ENCODE data around the gene TMEM87B. TPM values are rescaled to one million over a fixed set of nuclear protein-coding genes. Genes with fewer than 3 reads are reported as not detected.

The TMEM87B gene
- total RNA-seq, 4 donors from 2014 or later: 20.8 to 31.4 (median 26.5) TPM

- Histone ChIP-seq H3K27ac (no peak overlapping the region), H3K27me3 (no peaks in the 10 kb centered on the region), H3K4me1 (no peaks in the 10 kb centered on the region), H3K36me3 (peaks cover 91% of the 10 kb centered on the region), H3K9me3 (no peaks in the 10 kb centered on the region), H3K4me3 (no peak overlapping the region)
- 84% methylated on average over 4 of the region's 4 CpGs for WGBS
- no peak for DNase-seq (ENCODE audit: low spot score in 2 of 2)
- TF ChIP-seq CTCF (IDR thresholded peaks at IDR 0.05) (no peak), POLR2AphosphoS5 (IDR thresholded peaks at IDR 0.05) (no peak), EP300 (IDR thresholded peaks at IDR 0.05) (no peak), POLR2A (IDR thresholded peaks at IDR 0.05) (no peak)
Measured at GRCh38 chr2:112084689-112085374, 29.8 kb downstream of the TMEM87B start.

- no peak for DNase-seq (ENCODE audit: low spot score in 2 of 2)
- Histone ChIP-seq H3K27ac (no peak overlapping the region), H3K9me3 (no peaks in the 10 kb centered on the region)
Measured at GRCh38 chr2:112085375-112085730, 30.3 kb downstream of the TMEM87B start.

GRCh38 chr2:112085916-112086669, 31.0 kb downstream of the TMEM87B start:
- peaks cover 93% of the 10 kb centered on the region for H3K36me3 ChIP-seq
- no peaks in the 10 kb centered on the region for H3K4me1 ChIP-seq
- TF ChIP-seq CTCF (IDR thresholded peaks at IDR 0.05) (no peak), EP300 (IDR thresholded peaks at IDR 0.05) (no peak), POLR2A (IDR thresholded peaks at IDR 0.05) (no peak), POLR2AphosphoS5 (IDR thresholded peaks at IDR 0.05) (no peak)
- WGBS: 82% methylated on average over 9 of the region's 9 CpGs
- H3K9me3 ChIP-seq: no peaks in the 10 kb centered on the region
- H3K27me3 ChIP-seq: no peaks in the 10 kb centered on the region
- no peak for DNase-seq (ENCODE audit: low spot score in 2 of 2)
- no peak overlapping the region for H3K27ac ChIP-seq
- H3K4me3 ChIP-seq: no peak overlapping the region

More at GRCh38 chr2:112085375-112085730, 30.3 kb downstream of the TMEM87B start:
- no peaks in the 10 kb centered on the region for H3K27me3 ChIP-seq
- H3K36me3 ChIP-seq: peaks cover 91% of the 10 kb centered on the region
- TF ChIP-seq POLR2AphosphoS5 (IDR thresholded peaks at IDR 0.05): no peak
- no peak for TF ChIP-seq CTCF (IDR thresholded peaks at IDR 0.05)
- TF ChIP-seq POLR2A (IDR thresholded peaks at IDR 0.05): no peak
- no peak for TF ChIP-seq EP300 (IDR thresholded peaks at IDR 0.05)
- no peak overlapping the region for H3K4me3 ChIP-seq
- no peaks in the 10 kb centered on the region for H3K4me1 ChIP-seq

- H3K4me3 ChIP-seq: no peak overlapping the region
- no peaks in the 10 kb centered on the region for H3K27me3 ChIP-seq
- H3K27ac ChIP-seq: no peak overlapping the region
- peaks cover 87% of the 10 kb centered on the region for H3K36me3 ChIP-seq
- no peak for DNase-seq (ENCODE audit: low spot score in 2 of 2)
- 87% methylated on average over 9 of the region's 9 CpGs for WGBS
- TF ChIP-seq POLR2AphosphoS5 (IDR thresholded peaks at IDR 0.05): no peak
- TF ChIP-seq EP300 (IDR thresholded peaks at IDR 0.05): no peak
- no peak for TF ChIP-seq CTCF (IDR thresholded peaks at IDR 0.05)
- TF ChIP-seq POLR2A (IDR thresholded peaks at IDR 0.05): no peak
- H3K9me3 ChIP-seq: no peaks in the 10 kb centered on the region
- H3K4me1 ChIP-seq: no peaks in the 10 kb centered on the region
Measured at GRCh38 chr2:112087346-112088020, 32.4 kb downstream of the TMEM87B start.

GRCh38 chr2:112089375-112089774, 34.3 kb downstream of the TMEM87B start:
- WGBS: 89% methylated on average over 5 of the region's 5 CpGs
- Histone ChIP-seq H3K36me3 (peaks cover 71% of the 10 kb centered on the region), H3K27ac (no peak overlapping the region)

More at GRCh38 chr2:112089375-112089774, 34.3 kb downstream of the TMEM87B start:
- Histone ChIP-seq H3K4me3 (no peak overlapping the region), H3K9me3 (no peaks in the 10 kb centered on the region), H3K4me1 (no peaks in the 10 kb centered on the region), H3K27me3 (no peaks in the 10 kb centered on the region)
- TF ChIP-seq POLR2A (IDR thresholded peaks at IDR 0.05): no peak
- no peak for TF ChIP-seq EP300 (IDR thresholded peaks at IDR 0.05)
- no peak for TF ChIP-seq CTCF (IDR thresholded peaks at IDR 0.05)
- TF ChIP-seq POLR2AphosphoS5 (IDR thresholded peaks at IDR 0.05): no peak
- DNase-seq (ENCODE audit: low spot score in 2 of 2): no peak

Data from suprapubic skin (tissue), 4 donors.